NCI-H345 treated with DMSO at 0.1 percent for 48 hours (cell line): ENCODE measurements around the gene LIFR.
"Not testable (repeated sequence)": the region's sequence is repeated elsewhere in the genome, so short reads cannot be mapped to it uniquely, and the experiment has no call there.

Source experiments
- DNase-seq: peaks from one replicate; lab custom pipeline; 2025; ENCODE audit not compliant: unreplicated experiment; lab: John Stamatoyannopoulos, UW

LIFR gene

GRCh38 chr5:38524022-38524421 lies 32.4 kb downstream of the LIFR start:
- DNase-seq, result no peak

GRCh38 chr5:38519476-38519875 lies 37.0 kb downstream of the LIFR start:
- no peak for DNase-seq

DNA sequence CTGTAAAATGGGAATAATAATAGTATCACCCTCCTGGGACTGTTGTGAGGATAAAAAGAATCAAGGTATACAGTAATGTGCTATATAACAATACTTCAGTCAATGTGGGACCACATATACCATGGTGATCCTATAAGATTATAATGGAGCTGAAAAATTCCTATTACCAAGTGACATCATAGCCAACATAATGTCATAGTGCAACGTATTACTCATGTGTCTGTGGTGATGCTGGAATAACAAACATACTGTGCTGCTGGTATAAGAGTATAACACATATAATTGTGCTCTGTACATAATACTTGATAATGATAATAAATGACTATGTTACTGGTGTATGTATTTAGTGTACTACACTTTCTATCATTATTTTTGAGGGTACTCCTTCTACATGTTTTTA lies 38.1 kb downstream of the LIFR start:
- no peak for DNase-seq

DNA sequence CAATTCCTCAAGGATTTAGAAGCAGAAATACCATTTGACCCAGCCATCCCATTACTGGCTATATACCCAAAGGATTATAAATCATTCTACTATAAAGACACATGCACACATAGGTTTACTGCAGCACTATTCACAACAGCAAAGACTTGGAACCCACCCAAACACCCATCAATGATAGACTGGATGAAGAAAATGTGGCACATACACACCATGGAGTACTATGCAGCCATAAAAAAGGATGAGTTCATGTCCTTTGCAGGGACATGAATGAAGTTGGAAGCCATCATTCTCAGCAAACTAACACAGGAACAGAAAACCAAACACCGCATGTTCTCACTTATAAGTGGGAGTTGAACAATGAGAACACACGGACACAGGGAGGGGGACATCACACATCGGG lies 39.8 kb downstream of the LIFR start:
- DNase-seq, result not testable (repeated sequence)

GRCh38 chr5:38515646-38516045 lies 40.8 kb downstream of the LIFR start:
- DNase-seq, result no peak

DNA sequence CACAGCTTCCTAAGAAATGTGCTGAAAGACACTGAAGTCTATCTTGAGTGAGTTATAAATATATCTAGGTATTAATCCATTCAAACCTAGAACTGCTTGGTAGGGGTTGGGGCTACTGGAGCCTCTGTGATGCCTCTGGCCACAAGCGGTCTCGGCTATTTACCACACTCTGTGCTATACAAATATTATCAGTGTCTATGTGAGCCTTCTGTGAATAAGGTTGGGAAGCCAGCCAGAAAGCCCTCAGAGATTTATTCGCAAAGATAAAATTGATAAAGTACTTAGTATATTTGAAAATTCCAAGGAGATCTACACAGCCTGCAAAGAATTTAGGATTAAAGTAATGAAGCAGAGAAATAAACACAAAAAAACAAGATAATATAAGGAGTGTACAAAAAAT lies 41.4 kb downstream of the LIFR start:
- no peak for DNase-seq

- no peak for DNase-seq
Observed at GRCh38 chr5:38509185-38509584, 47.3 kb downstream of the LIFR start.

GRCh38 chr5:38506302-38506701 lies 50.1 kb downstream of the LIFR start:
- no peak for DNase-seq

DNA sequence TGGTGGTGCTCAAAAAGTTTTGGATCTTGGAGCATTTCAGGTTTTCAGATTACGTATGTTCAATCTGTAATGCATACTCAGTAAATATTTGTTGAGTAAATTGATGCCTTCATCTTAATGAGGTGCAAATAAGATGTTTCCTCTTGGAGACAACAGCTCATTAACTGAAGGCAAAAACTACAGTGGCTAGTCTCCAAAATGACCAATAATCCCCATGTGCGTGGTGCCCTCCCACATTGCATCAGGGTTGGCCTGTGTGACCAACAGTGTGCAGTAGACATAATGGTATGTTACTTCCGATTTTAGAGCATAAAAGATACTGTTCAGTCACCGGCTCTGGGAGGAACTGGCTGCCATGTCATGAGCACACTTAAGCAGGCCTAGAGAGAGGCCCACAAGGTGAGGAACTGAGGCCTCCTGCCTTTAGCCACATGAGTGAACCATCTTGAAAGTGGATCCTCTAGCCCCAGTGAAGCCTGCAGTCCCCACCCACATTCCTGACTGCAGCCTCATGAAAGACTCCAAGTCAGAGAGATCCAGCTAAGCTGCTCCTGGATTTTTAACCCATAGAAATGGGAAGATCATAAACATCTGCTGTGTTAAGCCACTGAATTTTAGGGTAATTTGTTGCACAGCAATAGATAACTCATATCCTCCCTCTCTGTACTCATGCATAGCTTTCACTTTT lies 55.7 kb downstream of the LIFR start:
- no peak for DNase-seq

DNA sequence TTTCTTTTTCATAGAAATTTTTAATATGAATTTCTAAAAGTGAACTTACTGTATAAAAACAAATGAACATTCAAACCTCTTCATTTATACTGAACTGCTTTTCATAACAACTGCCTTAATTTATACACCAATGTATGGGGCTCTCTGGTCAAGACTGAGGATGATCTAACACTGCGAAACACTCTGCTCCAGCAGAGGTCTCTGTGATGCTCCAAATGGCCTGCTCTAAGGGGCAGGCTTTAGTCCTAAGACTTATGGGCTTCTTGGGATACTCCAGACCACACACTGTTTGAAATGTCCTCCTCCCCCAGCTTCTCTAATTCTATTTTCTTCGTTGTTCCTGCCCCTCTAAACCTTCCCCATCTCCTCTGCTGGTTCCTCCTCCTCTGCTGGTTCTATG lies 58.5 kb downstream of the LIFR start:
- DNase-seq, result no peak

- no peak for DNase-seq
Observed at GRCh38 chr5:38494763-38495162, 61.7 kb downstream of the LIFR start.

DNA sequence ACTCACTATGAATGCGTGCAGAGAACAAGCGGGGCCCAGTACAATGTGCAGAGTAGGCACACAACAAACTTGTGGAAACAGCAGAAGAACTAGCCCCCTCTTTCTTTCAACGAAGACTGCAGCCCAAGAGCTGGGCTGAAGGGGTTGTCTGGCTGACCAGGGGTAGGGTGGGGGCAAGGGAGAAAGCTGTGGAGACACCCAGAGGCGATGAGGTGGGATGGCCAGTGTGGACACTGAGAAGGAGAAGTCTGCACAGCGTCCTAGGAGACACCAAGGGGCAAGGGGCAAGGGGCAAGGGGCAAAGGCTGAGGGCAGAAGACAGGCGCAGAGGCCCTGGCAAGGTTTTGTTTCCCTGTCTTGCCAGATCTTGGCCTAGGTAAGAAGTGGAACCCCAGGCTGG lies 62.3 kb downstream of the LIFR start:
- no peak for DNase-seq

GRCh38 chr5:38483805-38484398 lies 72.5 kb downstream of the LIFR start:
- no peak for DNase-seq

DNA sequence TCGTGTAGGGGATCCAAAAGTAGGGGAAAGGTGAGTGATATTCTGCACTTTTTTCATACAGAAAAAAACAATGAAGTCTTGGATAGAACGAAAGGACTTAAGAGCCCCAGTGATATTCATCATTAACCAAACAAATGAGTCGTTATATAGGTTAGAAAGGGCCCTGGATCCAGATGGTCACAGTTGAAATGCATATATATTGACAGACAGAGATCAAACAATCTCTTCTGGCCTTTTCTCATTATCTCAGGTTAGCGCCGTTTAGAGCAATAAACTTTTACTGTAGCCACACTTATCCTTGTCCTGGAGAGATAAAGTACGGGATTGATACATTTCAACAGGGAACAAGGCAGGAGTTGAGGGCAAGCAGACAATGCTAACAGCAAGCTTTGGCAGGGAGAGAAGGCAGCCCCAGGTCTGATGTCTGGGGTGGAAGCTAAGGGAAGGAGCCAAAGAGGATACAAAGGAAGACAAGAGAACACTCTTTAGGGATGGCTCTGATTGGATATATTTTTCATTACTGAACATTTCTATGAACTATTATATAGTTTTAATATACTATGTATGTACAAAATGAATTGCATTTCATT lies 77.0 kb downstream of the LIFR start:
- DNase-seq, result no peak

DNA sequence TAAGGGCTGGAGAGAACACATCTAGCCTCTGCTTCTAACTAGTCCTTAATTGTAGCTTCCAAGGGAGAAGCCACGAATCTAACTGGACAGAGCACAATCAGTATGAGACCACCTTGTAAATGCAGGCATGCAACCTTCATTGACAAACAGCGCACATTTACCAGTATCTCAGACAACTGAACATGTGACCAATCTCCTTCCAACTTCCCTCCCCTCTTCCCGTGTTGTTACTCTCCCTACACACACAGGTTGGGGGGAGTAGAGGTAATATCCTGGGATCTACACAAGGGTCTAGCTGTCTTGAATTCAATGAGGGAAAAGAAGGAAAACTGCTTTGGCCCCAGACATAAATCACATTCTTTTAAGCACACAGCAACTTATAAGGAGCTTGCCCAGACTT lies 77.6 kb downstream of the LIFR start:
- no peak for DNase-seq

GRCh38 chr5:38478166-38478565 lies 78.3 kb downstream of the LIFR start:
- no peak for DNase-seq

GRCh38 chr5:38473008-38473407 lies 83.4 kb downstream of the LIFR start:
- no peak for DNase-seq

DNA sequence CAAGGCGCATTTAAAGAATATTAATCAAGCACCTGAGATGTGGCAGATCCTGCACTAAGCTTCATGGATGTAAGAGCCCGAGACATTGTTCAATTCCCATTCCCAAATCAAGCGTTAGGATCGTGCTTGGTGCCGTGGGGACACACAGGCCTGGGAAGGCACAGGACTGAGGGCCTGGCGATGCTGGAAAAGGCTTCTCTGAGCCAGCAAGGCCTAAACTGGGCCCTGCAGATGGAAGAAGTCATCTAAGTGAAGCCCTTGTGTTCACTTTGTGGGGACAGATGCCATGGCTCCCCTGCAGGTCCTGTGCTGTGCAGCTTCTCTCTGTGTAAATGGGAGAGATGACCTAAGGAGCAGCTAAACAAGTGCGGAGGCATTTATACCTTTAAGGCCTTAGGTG lies 83.9 kb downstream of the LIFR start:
- no peak for DNase-seq

- DNase-seq, result no peak
Observed at GRCh38 chr5:38471709-38472108, 84.7 kb downstream of the LIFR start.

- DNase-seq, result no peak
Observed at GRCh38 chr5:38469707-38470267, 86.7 kb downstream of the LIFR start.

GRCh38 chr5:38468978-38469706 lies 87.3 kb downstream of the LIFR start:
- no peak for DNase-seq

- no peak for DNase-seq
Observed at GRCh38 chr5:38468202-38468673, 88.2 kb downstream of the LIFR start.
